RWPE1 (cell line): Measurements from ENCODE around the gene SNTB2.

ENCODE experiments used
- CTCF ChIA-PET: fragments of 350-600 bp; sonication (Branson Sonifier 250); formaldehyde crosslinking; extraction: SDS; loops from one replicate; lab custom pipeline; 2021; lab: Yijun Ruan, JAX
- POLR2A ChIA-PET: fragments of 400-600 bp; formaldehyde crosslinking; extraction: SDS; loops from one replicate; lab custom pipeline; 2020; ENCODE audit warnings: antibody characterized with exemption; ENCODE audit not compliant: low non-redundant PET; lab: Yijun Ruan, JAX
- DNase-seq: peaks from one replicate; pipeline ENCODE4 v3.0.0; 2012; ENCODE audit warnings: low spot score
- H3K27ac ChIP-seq: fragments of 450-650 bp; 2 replicates; pipeline ENCODE4 v1.5.1; 2017
- TF ChIP-seq, protein P1 (sequence below): fragments of 450-650 bp; conservative IDR thresholded peaks from 2 replicates; pipeline ENCODE4 v1.5.1; 2017; ENCODE audit warnings: low read depth, mild to moderate bottlenecking

The SNTB2 gene

DNA sequence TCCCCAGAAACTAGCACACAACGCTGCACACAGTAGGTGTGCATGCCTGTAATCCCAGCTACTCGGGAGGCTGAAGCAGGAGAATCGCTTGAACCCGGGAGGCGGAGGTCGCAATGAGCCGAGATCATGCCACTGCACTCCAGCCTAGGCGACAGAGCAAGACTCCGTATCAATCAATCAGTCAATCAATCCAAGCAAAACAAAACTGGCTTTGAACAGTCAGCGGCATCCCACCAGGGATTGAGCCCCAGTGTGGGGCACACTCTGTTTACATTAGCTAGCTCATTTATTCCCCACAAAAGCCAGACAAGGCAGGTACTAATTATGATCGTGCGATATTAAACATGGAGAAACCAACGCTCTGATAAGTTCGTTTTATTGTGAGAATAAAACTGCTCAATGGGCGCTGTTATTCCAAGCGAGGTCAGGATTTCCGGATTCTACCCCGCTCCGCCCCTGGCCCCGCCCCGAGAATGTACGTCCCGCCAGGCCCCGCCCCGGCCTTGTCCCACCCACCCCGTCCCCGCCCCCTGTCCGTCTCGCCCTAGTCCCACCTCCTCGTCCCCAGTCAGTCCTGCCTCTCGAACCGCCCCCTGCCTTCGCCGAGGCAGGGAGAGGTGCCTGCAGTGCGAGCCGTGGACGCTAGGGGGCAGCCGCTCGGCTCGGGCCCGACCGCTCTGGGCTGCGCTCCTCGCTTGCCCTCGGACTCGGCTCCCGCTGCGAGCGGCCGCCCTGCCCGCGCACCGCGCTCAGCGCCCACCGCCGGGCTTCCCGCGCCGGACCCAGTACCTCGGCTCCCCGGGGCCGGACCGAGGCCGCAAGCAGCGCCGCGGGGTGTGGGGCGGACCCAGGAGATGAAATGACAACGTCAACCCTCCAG, 123.9 kb downstream of the SNTB2 start, which contains the start of gene VPS4A:
Gene VPS4A, plus strand, starts transcription at position 698 of the 880 bp plus-strand sequence. Its CDS starts 162 bp downstream, at position 860.
- TF ChIP-seq, protein P1, sequence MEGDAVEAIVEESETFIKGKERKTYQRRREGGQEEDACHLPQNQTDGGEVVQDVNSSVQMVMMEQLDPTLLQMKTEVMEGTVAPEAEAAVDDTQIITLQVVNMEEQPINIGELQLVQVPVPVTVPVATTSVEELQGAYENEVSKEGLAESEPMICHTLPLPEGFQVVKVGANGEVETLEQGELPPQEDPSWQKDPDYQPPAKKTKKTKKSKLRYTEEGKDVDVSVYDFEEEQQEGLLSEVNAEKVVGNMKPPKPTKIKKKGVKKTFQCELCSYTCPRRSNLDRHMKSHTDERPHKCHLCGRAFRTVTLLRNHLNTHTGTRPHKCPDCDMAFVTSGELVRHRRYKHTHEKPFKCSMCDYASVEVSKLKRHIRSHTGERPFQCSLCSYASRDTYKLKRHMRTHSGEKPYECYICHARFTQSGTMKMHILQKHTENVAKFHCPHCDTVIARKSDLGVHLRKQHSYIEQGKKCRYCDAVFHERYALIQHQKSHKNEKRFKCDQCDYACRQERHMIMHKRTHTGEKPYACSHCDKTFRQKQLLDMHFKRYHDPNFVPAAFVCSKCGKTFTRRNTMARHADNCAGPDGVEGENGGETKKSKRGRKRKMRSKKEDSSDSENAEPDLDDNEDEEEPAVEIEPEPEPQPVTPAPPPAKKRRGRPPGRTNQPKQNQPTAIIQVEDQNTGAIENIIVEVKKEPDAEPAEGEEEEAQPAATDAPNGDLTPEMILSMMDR, result peak; percentile 93
- ChIA-PET CTCF (interaction anchor here (0.6 to 1.2 kb wide), 3 partner anchors 16 to 336 kb away, joined by 3 to 4 read pairs (median 4); no protein-coding TSS in a partner anchor), POLR2A (no interaction called here)
- peak; percentile 97 for DNase-seq
- peak within 1 kb of the TSS; percentile 88 for H3K27ac ChIP-seq

DNA sequence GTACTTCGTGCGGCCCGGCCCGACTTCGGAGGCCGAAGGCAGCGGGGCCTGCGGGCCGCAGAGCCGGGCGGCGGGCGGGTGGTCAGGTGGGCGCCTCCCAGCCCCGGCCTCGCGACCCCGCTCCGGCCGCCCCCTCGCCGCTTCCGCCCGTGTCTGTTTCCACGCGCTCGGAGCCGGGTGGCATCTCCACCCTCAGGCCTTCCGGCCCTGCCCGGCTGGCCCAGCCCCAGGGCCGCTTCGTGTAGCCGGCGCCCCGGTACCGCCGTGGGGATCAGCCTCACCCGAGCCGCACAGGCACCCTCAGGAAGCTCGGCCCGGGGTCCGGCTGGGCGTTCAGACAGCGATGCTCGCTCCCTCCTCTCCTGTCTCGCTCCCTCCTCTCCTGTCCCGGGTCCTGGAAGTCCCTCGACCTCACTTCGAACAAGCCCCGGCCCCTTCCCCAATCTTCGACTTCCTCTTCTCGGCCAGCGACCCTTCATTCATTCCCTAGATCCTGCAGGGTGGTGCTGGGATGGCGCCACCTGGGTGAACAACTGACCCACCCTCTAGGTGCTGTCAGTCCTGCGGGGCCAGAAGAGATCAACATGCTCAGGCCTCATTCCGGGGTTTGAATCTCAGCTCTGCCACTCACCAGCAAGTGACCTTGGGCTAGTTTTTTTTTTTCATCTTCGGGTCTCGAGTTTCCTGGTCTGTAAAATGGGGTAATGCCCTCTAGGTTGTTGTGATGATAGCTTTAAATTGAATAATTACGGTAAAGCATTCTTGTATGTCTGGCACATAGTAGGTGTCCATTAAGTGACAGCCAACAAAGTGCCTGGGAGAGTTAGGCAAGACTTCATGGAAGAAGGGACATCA, 124.8 kb downstream of the SNTB2 start:
- ChIA-PET CTCF (interaction anchor here (0.9 to 1.2 kb wide), 3 partner anchors 15 to 84 kb away, joined by 3 to 4 read pairs (median 3); no protein-coding TSS in a partner anchor), POLR2A (no interaction called here)
- TF ChIP-seq, protein P1, result no peak
- peak; percentile 35 for DNase-seq
- H3K27ac ChIP-seq, result peak overlapping the region; percentile 88

DNA sequence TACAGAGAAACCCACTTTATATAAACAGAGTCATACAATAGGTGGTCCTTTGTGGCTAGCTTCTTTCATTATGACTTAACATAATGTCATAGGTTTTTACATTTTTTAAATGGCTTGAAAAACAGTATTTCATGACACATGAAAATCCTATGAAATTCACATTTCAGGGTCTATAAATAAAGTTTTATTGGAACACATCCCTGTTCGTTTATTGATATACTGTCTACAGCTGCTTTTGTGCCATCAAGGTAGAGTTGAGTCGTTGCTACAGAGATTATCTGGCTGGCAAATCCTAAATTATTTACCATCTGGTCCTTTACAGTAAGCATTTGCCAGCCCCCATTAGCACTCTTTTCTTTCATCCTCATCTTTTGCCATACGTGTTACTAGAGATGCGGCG, 126.5 kb downstream of the SNTB2 start:
- TF ChIP-seq, protein P1, result no peak
- no peak for DNase-seq
- ChIA-PET CTCF (interaction anchor here (0.6 kb wide), 1 partner anchor 513 kb away, joined by 3 read pairs; no protein-coding TSS in a partner anchor), POLR2A (no interaction called here)
- H3K27ac ChIP-seq, result no peak overlapping the region

DNA sequence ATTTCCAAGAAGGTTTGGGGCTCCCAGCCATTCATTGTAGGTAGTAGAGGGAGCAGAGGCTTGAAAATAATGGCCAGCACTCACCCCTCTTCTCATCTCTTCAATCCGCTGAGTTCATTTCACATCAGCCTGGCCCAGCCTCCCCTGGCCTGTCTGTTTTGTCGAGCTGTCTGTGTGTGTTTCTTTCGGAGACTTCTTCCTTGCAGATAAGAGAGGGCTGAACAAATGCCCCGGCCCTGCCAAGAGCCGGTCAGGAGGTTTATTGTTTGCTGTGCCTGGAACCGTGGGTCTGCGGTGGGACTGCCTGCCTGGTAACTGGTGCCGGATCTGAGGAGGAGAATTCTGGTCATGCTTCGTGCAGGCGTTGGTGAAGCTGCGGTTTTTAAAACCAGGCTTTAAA, 127.6 kb downstream of the SNTB2 start:
- peak overlapping the region; percentile 14; the same call in 1 of the 2 replicates for H3K27ac ChIP-seq
- TF ChIP-seq, protein P1, result no peak
- ChIA-PET POLR2A (no interaction called here), CTCF (no interaction called here)
- DNase-seq, result no peak

DNA sequence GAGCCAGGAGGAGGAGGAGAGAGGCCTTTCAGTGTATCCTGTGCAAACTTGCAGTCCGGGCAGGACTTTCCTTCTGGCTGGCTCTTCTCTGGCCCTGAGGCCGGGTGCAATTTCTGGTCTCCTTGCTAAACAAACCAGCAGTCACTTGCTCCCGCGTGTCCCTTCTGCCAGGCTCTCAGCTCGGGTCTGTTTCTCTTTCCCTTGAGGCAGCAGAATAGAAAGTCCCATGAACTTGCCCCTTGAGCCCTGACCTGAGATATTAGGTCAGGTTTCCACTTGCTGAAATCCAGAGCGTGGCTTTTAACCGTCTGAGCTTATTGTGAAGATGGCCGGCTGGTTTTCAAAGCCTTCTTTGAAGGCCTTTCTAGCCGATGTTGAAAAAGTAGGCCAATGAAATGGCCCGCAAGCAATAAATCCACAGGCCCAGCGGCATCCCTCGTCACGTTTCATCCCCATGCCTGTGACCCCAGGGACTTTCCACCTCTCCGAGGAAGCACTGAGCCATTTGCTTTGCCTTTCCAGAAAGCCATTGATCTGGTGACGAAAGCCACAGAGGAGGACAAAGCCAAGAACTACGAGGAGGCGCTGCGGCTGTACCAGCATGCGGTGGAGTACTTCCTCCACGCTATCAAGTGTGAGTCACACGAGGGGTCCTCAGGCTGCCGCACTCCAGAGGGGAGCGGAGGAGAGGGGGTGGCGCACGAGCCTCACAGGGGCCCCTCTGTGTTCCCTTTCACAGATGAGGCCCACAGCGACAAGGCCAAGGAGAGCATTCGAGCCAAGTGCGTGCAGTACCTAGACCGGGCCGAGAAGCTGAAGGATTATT, 128.7 kb downstream of the SNTB2 start:
- CTCF ChIA-PET, result no interaction called here
- TF ChIP-seq, protein P1, result no peak
- H3K27ac ChIP-seq, result peak overlapping the region; percentile 18
- POLR2A ChIA-PET, result no interaction called here
- DNase-seq, result no peak
